HG02763 (cell line): ENCODE results near the gene ITIH4.

Source experiments
- ATAC-seq: cut with Tn5 transposase; IDR thresholded peaks from one replicate; pipeline ENCODE4 v1.9.1; 2021; ENCODE audit warnings: mild to moderate bottlenecking, moderate library complexity; ENCODE audit not compliant: unreplicated experiment

Gene ITIH4

GRCh38 chr3:52830535-52831258, at the start of gene ITIH4:
Gene ITIH4, minus strand, starts transcription at chr3:52830672. Its CDS starts 30 bp downstream, at chr3:52830642.
- no peak for ATAC-seq

DNA sequence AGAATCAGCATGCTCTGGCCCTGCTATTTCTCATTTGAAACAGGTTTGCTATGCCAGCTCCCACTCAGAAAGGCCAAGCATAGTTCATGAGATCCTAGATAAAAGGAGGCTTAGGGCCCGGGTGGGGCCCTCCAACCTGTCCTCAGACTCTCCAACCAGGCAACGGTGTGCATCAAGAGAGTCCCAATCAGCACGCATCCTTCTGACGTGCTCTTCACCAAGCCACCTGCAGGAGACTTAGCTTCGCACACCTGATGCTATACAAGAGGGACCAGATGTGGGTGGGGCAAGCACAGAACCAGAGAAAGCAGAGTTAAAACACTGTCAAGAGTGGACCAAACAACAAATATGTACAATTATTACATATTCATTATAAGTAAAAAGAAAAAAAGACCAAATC, 49.6 kb upstream of the ITIH4 start:
- ATAC-seq: no peak

- no peak for ATAC-seq
These were observed 49.1 kb upstream of the ITIH4 start for GRCh38 chr3:52879581-52879980.

DNA sequence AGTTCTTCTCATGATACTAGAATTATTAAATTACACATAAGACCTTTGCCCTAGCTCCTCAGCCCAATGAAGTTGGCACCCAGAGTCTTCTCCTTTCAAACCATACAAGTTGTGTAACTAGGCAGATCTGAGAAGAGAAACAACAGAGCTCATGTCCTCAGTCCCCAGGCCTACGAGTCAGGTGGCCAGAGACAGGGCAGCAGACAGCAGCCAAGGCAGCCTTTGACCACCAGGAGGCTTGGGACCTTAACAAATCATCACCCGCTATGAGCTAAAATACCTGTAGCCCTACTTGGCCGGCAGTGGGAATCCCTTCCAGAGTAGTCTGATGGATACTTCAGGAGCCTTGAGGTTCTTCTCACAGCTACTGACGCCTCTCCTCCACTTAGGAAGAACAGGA, 48.6 kb upstream of the ITIH4 start:
- ATAC-seq: no peak

- no peak for ATAC-seq
These were observed 46.6 kb upstream of the ITIH4 start for GRCh38 chr3:52877085-52877484.

GRCh38 chr3:52874864-52875587, 44.6 kb upstream of the ITIH4 start:
- no peak for ATAC-seq

GRCh38 chr3:52874160-52874701, 43.8 kb upstream of the ITIH4 start:
- no peak for ATAC-seq

- ATAC-seq: no peak
These were observed 43.1 kb upstream of the ITIH4 start for GRCh38 chr3:52873433-52874159.

GRCh38 chr3:52872245-52872644, 41.8 kb upstream of the ITIH4 start:
- no peak for ATAC-seq

- ATAC-seq: no peak
These were observed 41.3 kb upstream of the ITIH4 start for GRCh38 chr3:52871761-52872160.

- no peak for ATAC-seq
These were observed 40.0 kb upstream of the ITIH4 start for GRCh38 chr3:52870471-52870870.

DNA sequence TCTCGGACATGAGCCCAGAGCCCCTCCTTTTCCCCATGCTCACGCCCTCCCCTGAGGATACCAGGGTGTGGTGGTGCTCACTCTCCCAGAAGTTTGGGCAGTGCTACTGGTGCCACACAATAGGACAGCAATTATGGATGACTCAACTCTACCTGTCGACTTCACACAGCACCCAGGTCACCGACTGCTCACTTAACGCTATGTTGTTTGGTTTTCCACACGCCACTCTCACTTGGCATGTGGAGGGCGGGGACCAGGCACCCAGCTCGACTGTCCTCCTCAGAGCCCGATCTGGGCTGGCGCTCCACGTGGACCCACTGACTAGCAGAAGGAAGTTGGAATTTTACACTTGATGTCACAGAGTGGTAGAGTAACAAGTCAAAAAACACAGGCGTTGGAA, 36.0 kb upstream of the ITIH4 start:
- ATAC-seq: no peak

DNA sequence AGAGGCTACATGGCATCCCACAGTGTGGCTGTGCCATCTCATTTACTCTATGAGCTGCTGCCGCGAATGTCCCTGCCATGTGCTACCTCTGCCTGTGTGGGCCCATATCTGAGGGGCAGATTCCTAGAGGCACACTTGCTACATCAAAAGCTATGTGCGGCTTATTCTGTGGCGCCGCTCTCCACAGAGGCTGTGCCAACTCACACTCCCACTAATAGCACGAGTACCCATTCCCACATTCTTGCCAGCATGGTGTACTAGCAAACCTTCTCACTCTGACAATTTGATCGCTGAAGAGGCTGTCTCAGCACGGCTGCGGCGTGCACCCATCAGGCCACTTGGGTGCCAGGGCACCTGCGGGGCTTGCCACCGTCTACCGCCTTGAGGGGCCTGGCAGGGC, 35.5 kb upstream of the ITIH4 start:
- ATAC-seq: no peak

GRCh38 chr3:52860424-52860768, 29.9 kb upstream of the ITIH4 start:
- no peak for ATAC-seq

- no peak for ATAC-seq
These were observed 29.4 kb upstream of the ITIH4 start for GRCh38 chr3:52859686-52860423.

GRCh38 chr3:52857864-52858263, 27.4 kb upstream of the ITIH4 start:
- ATAC-seq: no peak

GRCh38 chr3:52857133-52857532, 26.7 kb upstream of the ITIH4 start:
- no peak for ATAC-seq

- no peak for ATAC-seq
These were observed 26.2 kb upstream of the ITIH4 start for GRCh38 chr3:52856666-52857065.

DNA sequence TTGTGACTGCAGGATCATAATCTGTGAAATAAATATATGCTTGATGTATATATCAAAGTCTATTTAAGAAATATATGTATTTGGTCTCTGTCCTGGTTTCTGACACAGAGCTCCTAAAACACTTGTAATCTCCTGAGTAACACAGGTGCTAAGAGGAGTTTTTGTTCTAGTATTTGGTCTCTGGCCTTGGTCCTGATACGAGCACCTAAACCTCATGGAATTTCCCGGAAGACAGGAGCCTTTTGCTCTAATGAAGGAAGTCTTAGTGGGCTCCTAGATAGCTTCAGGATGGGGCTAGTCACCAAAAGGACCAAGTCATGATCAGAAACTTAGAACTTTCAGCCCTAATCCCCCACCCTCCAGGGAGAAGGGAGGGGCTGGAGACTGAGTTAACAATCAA, 23.5 kb upstream of the ITIH4 start:
- no peak for ATAC-seq

DNA sequence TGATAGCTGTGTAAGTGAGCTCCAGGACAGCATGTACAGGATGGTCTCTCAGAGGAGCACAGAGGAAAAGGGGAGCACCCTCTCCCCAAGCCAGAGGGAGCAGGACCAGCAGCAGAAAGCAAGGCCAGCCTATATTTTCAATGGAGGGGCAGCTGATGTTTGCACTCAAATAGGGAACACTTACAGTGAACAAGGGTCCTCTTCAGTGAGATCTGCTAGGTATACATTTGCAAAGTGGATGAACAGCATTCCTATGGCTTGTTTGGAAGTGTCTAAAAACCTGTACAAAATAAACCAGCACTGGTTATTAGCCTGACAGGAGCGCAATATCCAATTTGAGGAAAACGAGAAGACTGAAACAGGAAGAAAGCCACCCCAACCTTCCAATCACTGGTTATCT, 21.9 kb upstream of the ITIH4 start:
- no peak for ATAC-seq

GRCh38 chr3:52851348-52851747, 20.9 kb upstream of the ITIH4 start:
- ATAC-seq: no peak
